Measurements from ENCODE around the gene CLASP1.

The CLASP1 gene

DNA sequence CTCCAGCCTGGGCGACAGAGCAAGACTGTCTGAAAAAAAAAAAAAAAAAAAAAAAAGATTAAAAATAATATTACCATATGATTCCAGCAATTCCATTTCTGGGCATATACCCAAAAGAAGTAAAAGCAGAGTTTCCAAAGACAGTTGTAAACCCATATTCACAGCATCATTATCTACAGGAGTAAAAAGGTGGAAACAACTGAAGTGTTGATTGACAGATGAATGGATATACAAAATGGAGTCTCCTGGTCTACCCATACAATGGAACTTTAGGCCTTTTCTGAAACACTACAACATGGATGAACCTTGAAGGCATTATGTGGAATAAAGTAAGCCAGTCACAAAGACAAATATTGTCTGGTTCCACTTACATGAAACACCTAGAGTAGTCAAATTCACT, 112.9 kb downstream of the CLASP1 start:
- no peak for DNase-seq

DNA sequence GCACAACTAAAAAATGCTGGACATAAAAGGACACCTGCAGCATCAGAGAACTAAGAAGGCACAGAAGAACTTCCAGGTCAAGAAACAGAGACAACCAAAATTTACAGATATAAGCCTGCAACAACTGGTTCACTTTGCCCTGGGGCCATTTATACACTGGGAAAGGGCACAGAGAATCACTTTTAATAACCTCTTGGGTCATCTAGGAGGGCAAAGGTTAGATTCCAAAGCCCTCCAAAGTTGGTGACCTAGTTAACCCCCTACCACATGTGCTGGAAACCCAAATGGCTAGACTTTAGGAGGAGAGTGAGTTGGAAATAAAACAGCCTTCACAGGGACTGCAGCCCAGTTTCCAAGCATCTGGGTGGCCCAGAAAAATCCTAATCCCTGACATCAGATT, 115.3 kb downstream of the CLASP1 start:
- DNase-seq = no peak

DNA sequence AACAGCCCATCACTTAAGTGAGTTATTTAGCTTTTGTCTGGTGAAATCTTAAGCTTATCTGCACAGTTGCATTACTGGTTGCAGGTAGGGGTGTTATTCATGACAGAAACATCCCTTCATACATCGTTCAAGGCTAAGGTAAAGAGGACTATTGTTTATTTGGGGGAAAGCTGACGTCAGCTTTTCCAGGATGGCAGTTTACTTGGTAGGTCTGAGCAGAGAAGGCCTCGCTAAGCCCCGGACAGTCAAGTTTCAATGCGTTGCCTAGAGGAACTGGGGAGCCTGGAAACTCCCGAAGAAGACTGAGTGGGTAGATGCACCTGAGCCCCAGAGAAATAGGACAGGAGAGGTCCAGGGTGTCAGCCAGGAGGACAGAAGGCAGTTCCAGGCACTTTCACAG, 116.4 kb downstream of the CLASP1 start:
- DNase-seq = no peak

DNA sequence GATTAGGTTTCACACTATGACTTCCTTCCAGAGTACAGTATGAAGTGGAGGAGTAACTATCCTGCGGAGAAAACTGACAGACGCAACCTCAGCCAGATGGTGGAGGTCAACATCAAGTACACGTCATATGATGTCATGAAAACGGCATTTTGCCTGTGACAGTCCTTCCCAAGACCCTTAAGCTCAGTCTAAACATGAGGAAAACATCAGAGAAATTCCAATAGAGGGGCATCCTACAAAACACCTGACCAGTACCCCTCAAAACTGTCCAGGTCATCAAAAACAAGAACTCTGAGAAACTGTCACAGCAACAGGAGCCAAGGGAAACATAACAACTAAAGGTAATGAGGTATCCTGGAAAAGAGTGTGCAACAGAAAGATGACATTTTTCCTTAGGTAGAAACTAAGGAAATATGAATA, 116.9 kb downstream of the CLASP1 start:
- DNase-seq = no peak

DNA sequence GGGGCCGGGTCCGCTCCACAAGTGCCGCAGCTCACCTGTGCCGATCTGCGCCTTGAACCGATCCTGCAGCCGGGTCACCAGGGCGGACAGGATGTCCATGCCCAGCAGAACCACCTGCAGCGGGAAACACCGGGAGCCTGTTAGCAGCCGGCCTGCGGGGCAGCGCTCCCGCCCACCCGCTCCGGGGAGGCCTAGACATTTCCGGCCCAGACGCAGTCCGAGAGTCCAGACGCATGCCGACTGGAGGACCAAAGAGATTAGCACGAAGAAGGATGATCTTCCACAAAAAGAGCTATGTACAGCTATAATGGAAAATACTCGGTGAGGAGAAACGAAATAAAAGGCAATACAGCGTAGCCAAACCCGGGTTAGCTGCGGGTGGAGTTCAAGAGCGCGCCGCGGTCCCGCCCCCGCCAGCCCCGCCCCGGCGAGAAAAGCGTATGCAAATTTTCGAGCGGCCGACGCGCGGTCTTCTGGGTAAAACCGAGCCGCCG, 119.0 kb downstream of the CLASP1 start:
- DNase-seq = peak; percentile 79

DNA sequence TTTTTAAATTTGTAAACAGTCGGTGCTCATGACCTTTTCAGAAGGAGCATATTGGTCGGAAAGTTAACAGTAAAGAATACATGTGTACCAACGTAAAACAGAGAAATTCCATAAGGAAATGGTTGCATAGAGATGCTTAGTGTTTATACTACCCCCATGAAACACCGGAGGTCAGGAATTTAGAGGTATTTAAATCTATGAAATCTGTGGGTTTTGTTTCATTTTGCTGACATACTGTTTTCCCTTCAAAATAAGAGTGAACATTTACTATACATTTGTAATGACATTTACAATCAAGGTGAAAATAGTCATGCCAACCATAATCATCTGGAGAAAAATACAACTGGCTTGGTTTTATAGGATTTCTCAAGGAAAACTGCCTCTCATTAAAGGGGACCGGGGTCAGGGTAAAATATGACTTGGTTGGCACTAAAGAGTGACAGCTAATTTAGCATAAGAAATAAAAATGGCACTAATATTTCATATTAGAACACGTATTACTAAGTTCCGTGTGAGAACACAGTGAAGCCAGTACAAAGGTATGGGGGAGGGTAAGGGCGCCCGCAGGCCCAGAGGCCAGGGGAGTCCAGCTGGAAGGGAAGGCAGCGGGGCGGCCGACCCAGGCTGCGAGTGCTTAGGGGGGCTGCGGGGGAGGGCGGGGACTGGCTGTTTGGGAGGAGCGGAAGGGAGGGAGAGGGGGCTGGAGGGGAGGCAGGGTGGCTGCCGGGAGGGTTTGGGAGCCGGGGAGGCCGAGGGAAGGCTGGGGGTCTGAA, 119.6 kb downstream of the CLASP1 start:
- no peak for DNase-seq

DNA sequence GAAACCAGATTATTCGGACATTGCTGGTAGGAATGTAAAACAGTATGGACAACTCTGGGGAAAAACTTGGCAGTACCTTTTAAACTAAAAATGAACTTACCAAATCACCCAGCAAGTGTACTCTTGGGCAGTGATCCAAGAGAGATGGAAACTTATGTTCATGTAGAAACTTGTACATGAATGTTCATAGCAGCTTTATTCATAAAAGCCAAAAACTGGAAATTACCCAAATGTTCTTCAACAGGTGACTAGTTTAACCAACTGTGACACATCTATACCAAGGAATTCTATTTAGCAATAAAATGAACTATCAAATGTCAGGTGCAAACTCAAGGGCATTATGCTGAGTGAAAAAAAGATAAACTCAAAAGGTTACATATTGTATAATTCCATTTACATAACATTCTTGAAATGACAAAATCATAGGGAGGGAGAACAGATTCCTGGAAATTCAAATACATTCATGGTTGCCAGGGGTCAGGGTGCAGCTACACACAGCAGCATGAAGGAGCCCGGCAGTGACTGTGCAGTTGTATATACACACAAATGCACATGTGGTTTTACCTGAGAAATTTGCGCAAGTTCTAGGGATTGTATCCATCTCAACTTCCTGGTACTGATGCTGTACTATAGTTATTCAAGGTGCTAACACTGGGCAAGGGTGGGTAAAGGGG, 122.1 kb downstream of the CLASP1 start:
- no peak for DNase-seq

DNA sequence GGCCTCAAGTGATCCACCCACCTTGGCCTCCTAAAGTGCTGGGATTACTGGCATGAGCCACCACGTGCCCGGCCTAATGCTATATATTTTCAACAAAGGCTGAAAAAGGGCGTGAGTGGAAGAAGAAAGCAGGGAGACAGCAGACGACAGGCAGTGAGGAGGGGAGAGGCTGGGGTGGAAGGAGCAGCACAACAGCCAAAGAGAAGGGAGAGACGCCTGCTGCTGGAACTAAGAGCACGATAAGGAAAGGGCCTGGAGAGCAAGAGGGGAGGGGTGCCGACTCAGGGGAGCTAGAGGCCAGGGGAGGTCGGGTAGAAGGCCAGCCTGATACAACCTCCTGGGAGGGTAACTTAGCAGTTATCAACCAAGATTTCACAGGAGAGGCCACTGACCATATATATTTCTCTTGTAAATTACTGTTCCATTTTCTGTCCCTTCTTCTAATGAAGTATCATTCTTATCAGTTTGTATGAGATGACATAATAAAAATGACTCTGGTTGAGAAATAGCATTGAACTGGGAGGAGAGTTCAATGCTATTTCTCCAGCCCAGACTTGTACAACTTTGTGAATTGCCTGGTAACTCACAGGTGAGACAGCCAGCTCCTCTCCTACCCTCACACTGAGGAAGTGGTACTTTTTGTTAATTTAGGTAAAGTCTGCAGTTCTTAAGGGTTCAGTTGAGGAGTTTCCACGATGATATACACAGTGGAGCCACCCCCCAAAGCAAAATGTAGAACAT, 124.4 kb downstream of the CLASP1 start:
- no peak for DNase-seq

DNA sequence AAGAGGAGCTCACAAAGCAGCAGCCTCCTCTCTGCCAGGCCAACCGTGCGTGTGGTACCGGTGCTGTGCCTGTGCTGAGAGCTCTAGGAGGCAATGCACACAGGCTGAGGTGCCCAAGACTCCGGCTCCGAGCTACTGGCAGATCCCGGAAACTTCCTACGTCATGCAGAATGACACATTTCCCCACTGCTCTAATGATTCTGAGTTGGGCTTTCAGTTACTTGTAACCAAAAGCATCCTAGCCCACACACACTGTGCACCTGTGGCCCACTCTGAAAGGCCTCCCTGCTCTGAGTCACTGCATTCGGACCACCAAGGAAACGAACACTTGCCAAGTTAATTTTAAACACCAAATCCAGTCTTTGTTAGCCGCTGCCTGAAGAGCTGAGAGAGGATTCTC, 127.9 kb downstream of the CLASP1 start:
- no peak for DNase-seq

DNA sequence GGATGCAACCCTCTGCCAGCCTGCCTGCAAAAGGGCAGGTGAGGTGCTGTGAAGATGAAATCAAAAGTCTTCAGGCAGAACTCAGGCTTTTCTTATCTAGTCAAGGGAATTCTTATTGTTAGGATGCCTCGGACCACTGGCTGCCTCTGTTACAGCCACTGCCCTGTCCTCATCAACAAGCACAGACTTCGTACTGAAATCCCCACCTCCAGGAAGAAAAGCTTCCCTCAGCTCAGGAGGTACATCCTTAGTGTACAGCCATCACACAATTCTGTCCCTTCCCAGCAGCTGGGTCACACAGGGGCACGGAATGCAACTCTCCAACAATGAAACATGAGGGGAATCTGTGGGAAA, 128.6 kb downstream of the CLASP1 start:
- DNase-seq = no peak

DNA sequence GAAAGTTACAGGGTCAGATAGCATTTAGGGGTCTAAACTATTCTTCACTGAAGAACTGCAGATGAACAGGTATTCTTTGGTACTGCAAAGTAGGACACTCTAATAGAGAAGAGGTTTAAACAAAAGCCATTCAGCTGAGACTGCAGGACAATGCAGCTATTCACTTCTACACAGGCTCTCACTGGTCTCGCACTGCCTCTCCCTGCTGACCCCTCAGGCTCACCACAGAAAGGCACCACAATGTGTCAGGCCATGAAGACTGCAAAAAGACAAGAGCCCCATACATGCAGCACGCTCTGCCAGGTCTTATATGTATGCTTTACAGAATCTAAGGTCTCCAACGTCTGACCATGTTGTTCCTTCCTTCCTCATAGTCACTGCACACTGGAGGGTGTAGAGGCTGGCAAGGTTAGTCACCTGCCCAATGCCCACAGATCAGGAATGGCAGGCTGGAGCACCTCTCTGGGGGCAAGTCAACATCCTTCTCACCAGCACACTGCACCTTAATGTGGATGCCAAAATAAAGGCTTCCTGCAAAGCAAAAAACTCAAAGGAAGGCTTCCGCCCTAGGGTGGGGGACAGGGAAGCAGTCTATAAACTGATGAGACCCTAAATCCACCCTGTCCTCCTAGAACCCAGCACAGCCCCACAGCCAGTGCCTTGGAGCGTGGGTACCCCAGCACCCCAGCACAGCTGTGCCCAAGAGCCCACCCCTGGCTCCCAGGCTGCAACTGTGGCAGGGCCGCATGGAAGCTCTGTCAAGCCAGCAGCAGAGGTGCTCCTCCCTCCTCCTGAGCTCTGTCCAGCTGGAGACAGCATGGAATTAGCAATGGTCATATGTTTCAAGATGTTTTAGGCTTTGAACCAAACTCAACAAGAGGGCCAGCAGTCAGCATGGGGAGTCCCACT, 129.3 kb downstream of the CLASP1 start:
- no peak for DNase-seq

DNA sequence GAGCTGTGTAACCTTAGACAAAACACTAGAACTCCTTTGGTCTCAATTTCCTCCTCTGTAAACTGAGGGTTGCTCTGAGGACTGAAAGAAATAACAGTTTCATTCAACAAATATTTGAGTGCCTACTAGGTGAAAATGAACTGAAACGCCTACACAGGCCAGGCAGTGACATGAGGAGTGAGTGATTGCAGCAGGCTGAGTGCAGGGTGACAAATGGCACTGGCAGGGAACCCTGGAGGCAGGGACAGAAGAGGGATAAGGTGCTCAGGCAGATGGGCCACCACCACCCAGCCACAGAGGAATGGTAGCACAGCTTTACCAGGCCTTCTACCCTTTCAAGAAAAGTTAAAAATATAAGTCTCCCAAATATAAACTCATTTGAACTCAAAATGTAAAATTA, 130.1 kb downstream of the CLASP1 start:
- no peak for DNase-seq

DNA sequence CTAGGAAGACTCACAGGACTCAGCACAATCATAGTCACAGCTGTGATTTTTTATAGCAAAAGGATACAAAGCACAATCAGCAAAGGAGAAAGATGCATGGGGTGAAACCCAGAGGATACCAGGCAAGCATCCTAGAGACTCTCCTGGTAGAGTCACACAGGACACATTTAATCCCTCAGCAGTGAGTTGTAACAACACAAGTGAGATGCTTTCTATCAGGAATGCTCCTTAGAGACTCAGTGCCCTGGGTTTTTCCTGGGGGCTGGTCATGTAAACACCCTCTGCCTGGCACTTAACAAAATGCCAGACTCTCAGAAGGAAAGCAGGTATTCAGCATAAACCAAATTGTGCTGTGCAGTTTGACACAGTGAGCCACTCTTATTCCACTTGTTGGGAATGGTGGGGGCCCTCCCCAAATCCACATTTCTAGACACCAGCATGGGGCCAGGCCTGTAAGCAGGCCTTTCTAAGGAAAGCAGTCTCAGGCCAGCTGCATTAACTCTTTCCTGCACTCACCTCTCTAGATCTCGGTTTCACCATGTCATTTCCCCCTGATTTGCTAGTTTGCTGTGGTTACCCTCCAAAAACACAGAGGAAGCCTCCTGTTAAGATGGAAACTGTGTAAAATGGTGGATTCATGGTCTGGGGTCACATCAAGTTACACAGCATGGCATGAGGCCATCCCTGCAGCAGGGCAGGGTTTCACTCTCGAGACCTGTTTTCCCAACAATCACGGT, 135.5 kb downstream of the CLASP1 start:
- DNase-seq = no peak

DNA sequence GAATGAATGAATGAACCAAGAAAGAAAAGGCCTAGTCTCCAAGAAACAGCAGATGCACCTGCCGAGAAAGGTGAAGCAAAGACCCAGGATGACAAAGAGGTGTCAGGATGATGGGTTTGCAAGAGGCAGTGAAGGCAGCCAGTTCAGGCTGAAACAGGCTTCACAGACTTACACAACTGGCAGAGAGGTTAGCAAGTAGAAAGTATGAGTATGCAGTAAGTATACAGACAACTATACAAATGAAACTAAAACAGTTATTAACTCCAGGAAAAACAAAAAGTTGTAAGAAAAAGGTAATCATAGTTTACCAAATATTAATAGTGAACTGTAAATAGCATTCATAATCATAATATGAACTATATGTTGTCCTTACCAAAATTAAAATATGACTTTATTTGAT, 138.4 kb downstream of the CLASP1 start:
- DNase-seq = no peak

DNA sequence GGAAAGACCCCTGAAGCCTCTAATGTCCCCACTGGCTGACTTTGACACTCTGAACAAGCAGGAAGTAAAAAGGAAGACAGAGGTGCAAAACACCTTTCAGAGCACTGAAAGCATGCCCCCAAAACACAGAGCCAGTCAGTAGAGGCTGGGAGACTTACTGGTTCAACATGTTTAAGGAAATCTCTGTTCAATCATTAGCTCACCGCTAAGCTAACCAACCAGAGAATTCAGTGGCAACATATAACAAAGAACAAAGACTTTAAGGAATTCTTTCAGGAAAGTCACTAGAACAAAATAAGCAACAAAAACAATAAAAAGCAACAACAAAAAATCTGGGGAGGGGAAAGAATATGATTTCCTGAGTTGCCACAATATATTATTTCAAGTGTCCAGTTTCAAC, 142.6 kb downstream of the CLASP1 start:
- no peak for DNase-seq

DNA sequence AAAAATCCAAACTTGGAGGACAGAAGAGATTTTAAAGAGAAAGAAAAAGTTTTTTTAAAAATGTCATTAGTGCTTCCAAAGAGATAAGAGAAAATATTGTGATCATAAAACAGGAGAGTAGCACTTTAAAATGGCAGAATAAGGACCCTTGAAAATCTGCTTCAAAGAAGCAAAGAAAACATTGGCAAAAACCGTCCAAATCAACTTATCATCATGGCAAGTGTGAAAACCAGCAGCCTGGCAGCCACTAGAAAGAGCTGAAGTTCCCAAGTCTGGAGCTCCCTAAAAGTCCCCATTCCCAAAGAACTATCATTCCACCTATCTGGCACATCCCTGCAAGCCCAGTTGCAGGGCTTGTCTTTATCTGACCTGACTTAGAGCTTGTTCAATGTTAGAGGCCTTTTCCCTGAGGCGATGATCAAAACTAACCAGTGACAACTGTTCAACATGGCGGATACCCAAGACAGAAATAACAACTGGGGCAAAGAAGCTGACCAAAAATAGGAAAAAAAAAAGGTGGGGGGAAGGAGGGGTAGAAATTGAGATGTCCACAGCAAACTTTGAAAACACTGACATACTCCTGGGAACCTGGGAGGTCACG, 143.2 kb downstream of the CLASP1 start:
- no peak for DNase-seq

DNA sequence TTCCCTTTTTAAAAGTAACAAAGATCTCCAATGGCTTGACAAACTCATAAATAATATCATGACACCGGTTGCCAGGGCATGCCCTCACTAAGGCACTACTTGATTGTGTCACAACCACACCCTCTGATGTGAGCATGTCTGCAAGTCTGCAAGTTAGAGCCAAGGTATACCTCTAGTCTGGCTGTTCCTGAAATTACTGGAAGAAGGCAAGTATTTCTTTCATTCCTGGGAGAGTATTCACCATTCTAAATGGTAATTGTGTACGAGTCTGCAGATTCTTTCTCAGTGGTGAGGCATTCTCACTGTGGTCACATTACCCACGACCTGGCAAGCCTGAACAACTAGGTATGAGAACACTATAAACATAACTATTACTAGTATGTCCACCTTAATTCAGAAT, 144.3 kb downstream of the CLASP1 start:
- DNase-seq = no peak

DNA sequence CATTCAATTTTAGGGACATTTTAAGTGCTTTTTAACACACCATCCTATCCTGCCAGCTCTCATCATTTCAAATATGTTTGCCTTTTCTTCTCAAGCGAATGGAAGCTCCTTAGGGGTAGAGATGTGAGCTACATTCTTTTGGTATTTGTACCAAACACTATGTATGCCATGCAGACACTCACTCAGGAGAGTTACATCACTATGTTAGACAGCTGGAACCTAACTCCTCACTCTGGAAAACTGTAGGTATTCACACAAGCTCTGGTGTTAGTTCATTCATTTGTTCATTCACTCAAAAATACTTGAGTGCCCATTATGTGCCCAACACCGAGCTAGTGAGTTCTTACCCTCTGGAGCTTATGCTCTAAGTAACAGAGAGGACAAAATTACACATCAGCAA, 144.9 kb downstream of the CLASP1 start:
- no peak for DNase-seq

DNA sequence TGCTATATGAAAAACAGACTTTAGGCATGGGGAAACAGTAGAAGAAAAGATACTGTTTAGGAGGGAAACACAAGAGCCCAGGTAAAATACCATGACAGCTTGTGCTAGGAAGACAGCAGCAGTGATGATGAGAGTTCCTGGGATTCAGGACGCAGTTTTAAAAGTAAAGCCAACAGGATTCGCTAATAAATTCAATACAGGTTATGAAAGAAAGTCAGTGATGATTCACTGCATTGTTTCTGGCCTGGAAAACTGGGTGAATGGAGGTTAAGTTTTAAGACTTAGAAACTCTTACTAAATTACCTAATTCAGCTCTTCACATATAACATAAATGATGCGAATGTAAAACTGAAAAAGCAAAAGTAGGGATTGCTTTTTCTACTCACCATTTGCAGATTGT, 146.5 kb downstream of the CLASP1 start:
- no peak for DNase-seq

DNA sequence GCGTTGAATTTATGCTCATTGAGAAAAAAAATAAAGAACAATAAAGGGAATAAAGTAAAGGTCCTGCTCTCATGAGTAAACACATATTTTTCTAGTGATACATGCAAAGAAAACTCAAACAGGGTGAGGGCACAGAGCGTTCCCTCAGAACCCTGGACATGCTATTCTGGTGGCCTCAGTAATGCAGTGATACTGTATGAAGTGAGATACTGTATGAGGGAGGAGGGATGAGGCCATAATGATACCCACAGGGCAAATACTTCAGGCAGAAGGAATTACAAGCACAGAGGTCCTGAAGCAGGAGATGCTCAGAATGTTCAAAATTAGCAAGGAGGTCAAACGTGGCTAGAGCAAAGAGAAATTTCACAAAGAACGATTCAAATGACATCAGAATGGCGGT, 147.0 kb downstream of the CLASP1 start:
- DNase-seq = no peak

DNA sequence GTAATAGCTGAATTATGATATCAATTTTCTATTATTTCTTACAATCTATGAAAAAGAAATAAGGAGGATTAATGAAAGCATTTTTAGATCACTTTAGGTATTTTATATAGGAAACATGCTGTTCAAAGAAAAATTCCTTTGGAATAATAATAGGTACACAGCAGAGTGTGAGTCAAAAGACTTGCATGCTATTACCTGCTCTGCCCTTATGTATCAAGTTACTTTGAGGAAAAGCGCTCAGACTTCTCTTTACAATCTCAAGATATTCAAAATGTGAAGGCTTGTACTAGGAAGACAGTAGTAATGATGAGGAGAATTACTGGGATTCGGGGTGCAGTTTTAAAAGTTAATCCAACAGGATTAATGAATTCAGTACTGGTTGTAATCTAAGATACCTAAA, 147.7 kb downstream of the CLASP1 start:
- DNase-seq = no peak

DNA sequence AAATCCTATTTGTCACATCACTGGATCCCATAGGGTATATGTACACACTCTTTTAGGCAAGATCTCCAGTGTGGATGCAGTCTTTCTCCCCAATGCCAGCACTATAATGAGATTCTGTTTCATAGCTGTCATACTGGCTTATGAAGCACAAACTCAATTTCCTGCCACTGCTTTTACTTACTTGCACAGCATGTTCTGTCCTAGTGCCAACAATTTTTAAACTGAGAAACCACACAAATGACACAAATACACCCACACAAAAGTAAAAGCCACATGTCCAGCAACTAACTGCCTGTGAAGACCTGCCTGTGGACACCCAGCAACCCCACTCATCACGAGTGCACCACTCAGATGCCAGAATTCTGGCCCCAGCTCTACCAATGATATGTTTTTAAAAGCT, 148.2 kb downstream of the CLASP1 start:
- DNase-seq = no peak
